Osteocyte (in vitro differentiated cells): ENCODE results near the gene GBP7. TPM values are rescaled to one million over a fixed set of nuclear protein-coding genes. Genes with fewer than 3 reads are reported as not detected.

Source experiments
- DNase-seq: peaks from one replicate; pipeline ENCODE4 v3.0.0; 2021; ENCODE audit warnings: mixed read lengths; ENCODE audit not compliant: unreplicated experiment; ENCODE audit errors: extremely low spot score
- H3K27ac Mint-ChIP-seq: one replicate; pipeline ENCODE4 v1.8.0; 2021; ENCODE audit warnings: mild to moderate bottlenecking, mixed read lengths; ENCODE audit not compliant: unreplicated experiment
- H3K27me3 Mint-ChIP-seq: one replicate; pipeline ENCODE4 v1.8.0; 2021; ENCODE audit warnings: mixed read lengths; ENCODE audit not compliant: unreplicated experiment
- H3K36me3 Mint-ChIP-seq: one replicate; pipeline ENCODE4 v1.8.0; 2021; ENCODE audit warnings: mixed read lengths; ENCODE audit not compliant: unreplicated experiment
- H3K4me1 Mint-ChIP-seq: one replicate; pipeline ENCODE4 v1.8.0; 2021; ENCODE audit warnings: mixed read lengths; ENCODE audit not compliant: unreplicated experiment
- H3K4me3 Mint-ChIP-seq: one replicate; pipeline ENCODE4 v1.8.0; 2021; ENCODE audit warnings: mild to moderate bottlenecking, moderate library complexity, mixed read lengths; ENCODE audit not compliant: unreplicated experiment
- H3K9me3 Mint-ChIP-seq: one replicate; pipeline ENCODE4 v1.8.0; 2021; ENCODE audit warnings: mixed read lengths; ENCODE audit not compliant: unreplicated experiment
- CTCF ChIP-seq: fragments of 200-600 bp; sonication (generic); IDR thresholded peaks from 2 replicates; pipeline ENCODE4 v1.5.0; 2021; ENCODE audit warnings: antibody characterized with exemption, mild to moderate bottlenecking, moderate library complexity
- total RNA-seq: library from RNA; stranded (reverse); gene quantifications from 2 replicates; pipeline ENCODE4 v1.2.1, GENCODE V29; 2021

GBP7 gene
- total RNA-seq, 1 donor from 2014 or later: not detected

GRCh38 chr1:89151047-89151446 is 24.8 kb downstream of the GBP7 start:
- Mint-ChIP-seq H3K27me3 (peaks cover 28% of the 10 kb centered on the region), H3K4me1 (no peaks in the 10 kb centered on the region), H3K36me3 (no peaks in the 10 kb centered on the region), H3K27ac (no peak overlapping the region), H3K4me3 (no peak overlapping the region), H3K9me3 (no peaks in the 10 kb centered on the region)
- no peak for DNase-seq
- TF ChIP-seq CTCF: no peak

GRCh38 chr1:89149976-89150375 is 25.8 kb downstream of the GBP7 start:
- Mint-ChIP-seq H3K9me3 (no peaks in the 10 kb centered on the region), H3K27ac (no peak overlapping the region), H3K27me3 (peaks cover 31% of the 10 kb centered on the region), H3K4me3 (no peak overlapping the region), H3K4me1 (no peaks in the 10 kb centered on the region), H3K36me3 (no peaks in the 10 kb centered on the region)
- no peak for DNase-seq
- no peak for TF ChIP-seq CTCF

GRCh38 chr1:89149229-89149628 is 26.6 kb downstream of the GBP7 start:
- no peaks in the 10 kb centered on the region for H3K36me3 Mint-ChIP-seq
- H3K27ac Mint-ChIP-seq: no peak overlapping the region
- H3K4me3 Mint-ChIP-seq: no peak overlapping the region
- no peaks in the 10 kb centered on the region for H3K9me3 Mint-ChIP-seq
- DNase-seq: no peak
- H3K27me3 Mint-ChIP-seq: peaks cover 31% of the 10 kb centered on the region
- TF ChIP-seq CTCF: peak; percentile 50
- no peaks in the 10 kb centered on the region for H3K4me1 Mint-ChIP-seq

- Mint-ChIP-seq H3K27me3 (peaks cover 34% of the 10 kb centered on the region), H3K9me3 (no peaks in the 10 kb centered on the region), H3K27ac (no peak overlapping the region), H3K4me3 (no peak overlapping the region), H3K4me1 (no peaks in the 10 kb centered on the region), H3K36me3 (no peaks in the 10 kb centered on the region)
- no peak for TF ChIP-seq CTCF
- DNase-seq: no peak
Measured at GRCh38 chr1:89147678-89148658, 27.8 kb downstream of the GBP7 start.

GRCh38 chr1:89146721-89147120 is 29.1 kb downstream of the GBP7 start:
- H3K9me3 Mint-ChIP-seq: no peaks in the 10 kb centered on the region
- no peak for TF ChIP-seq CTCF
- H3K27me3 Mint-ChIP-seq: peaks cover 34% of the 10 kb centered on the region
- H3K4me1 Mint-ChIP-seq: no peaks in the 10 kb centered on the region
- H3K4me3 Mint-ChIP-seq: no peak overlapping the region
- DNase-seq: no peak
- H3K27ac Mint-ChIP-seq: no peak overlapping the region
- no peaks in the 10 kb centered on the region for H3K36me3 Mint-ChIP-seq
